CD4-positive, alpha-beta memory T cell (primary cell): ENCODE results near the gene CDCA5. TPM values are rescaled to one million over a fixed set of nuclear protein-coding genes. Genes with fewer than 3 reads are reported as not detected.

Source experiments
- CTCF ChIA-PET: fragments of 350-600 bp; sonication (Branson Sonifier 250); formaldehyde crosslinking; loops from one replicate; lab custom pipeline; 2021; ENCODE audit warnings: inconsistent platforms; ENCODE audit not compliant: partially characterized antibody; lab: Charles Lee
- POLR2A ChIA-PET: fragments of 350-600 bp; sonication (Branson Sonifier 250); formaldehyde crosslinking; loops from one replicate; lab custom pipeline; 2021; ENCODE audit not compliant: partially characterized antibody; lab: Charles Lee
- DNase-seq, 5 donors: peaks; one replicate each; pipeline versions ENCODE4 v3.0.0 to v3.0.0-alpha.2; 2020 to 2022; ENCODE audit warnings: mixed read lengths in 1 of 5
- H3K27ac ChIP-seq: one replicate; pipeline ENCODE4 v1.7.0; 2013; ENCODE audit warnings: low read depth, low read length
- H3K27me3 ChIP-seq: 2 replicates; pipeline ENCODE4 v1.7.0; 2013; ENCODE audit warnings: mild to moderate bottlenecking, low read length, moderate library complexity; ENCODE audit not compliant: insufficient read depth
- H3K36me3 ChIP-seq: 2 replicates; pipeline ENCODE4 v1.7.0; 2013; ENCODE audit warnings: mild to moderate bottlenecking, low read length, moderate library complexity; ENCODE audit not compliant: insufficient read depth
- H3K4me1 ChIP-seq: 2 replicates; pipeline ENCODE4 v1.7.0; 2013; ENCODE audit warnings: mild to moderate bottlenecking, low read length, moderate library complexity; ENCODE audit not compliant: insufficient read depth
- H3K4me3 ChIP-seq, 2 donors: one replicate each; pipeline ENCODE4 v1.7.0; 2013; ENCODE audit warnings: low read length in 2 of 2, mild to moderate bottlenecking in 1 of 2
- H3K9me3 ChIP-seq, 2 donors: one replicate each; pipeline ENCODE4 v1.7.0; 2013; ENCODE audit warnings: low read length in 2 of 2, control low read depth in 1 of 2; ENCODE audit not compliant: control insufficient read depth in 1 of 2
- H3K27ac Mint-ChIP-seq, 7 donors: one replicate each; pipeline ENCODE4 v1.8.0; 2020 to 2021; ENCODE audit warnings: mixed read lengths in 7 of 7, mild to moderate bottlenecking in 6 of 7, inconsistent platforms in 3 of 7, moderate library complexity in 3 of 7
- H3K27me3 Mint-ChIP-seq, 2 donors: one replicate each; pipeline ENCODE4 v1.8.0; 2020 to 2021; ENCODE audit warnings: mixed read lengths in 2 of 2
- H3K36me3 Mint-ChIP-seq, 2 donors: one replicate each; pipeline ENCODE4 v1.8.0; 2020 to 2021; ENCODE audit warnings: mixed read lengths in 2 of 2, inconsistent platforms in 1 of 2, mild to moderate bottlenecking in 1 of 2
- H3K4me1 Mint-ChIP-seq, 4 donors: one replicate each; pipeline ENCODE4 v1.8.0; 2020 to 2021; ENCODE audit warnings: mixed read lengths in 4 of 4, mild to moderate bottlenecking in 1 of 4
- H3K4me3 Mint-ChIP-seq, 8 donors: one replicate each; pipeline ENCODE4 v1.8.0; 2020 to 2021; ENCODE audit warnings: mixed read lengths in 8 of 8, mild to moderate bottlenecking in 7 of 8, moderate library complexity in 6 of 8, inconsistent platforms in 3 of 8
- H3K9me3 Mint-ChIP-seq, 8 donors: one replicate each; pipeline ENCODE4 v1.8.0; 2020 to 2021; ENCODE audit warnings: mixed read lengths in 8 of 8, mild to moderate bottlenecking in 5 of 8, inconsistent platforms in 3 of 8, moderate library complexity in 1 of 8
- intact Hi-C: fragments of 100-400 bp; cut with micrococcal nuclease; formaldehyde crosslinking; loops from one replicate; pipeline ENCODE4 v1.15.1; 2023
- microRNA-seq: library from miRNA; unstranded; fragments of <30 nt; microRNA quantifications from one replicate; pipeline ENCODE4 v1.2.0, GENCODE V29; 2021; ENCODE audit warnings: borderline replicate concordance, borderline number of aligned reads, borderline microRNAs expressed, mixed read lengths
- polyA plus RNA-seq, 2 donors: library from polyadenylated mRNA; unstranded; fragments of 300-500 nt; fragmentation: Illumina TruSeq; gene quantifications; one replicate each; pipeline ENCODE4 v1.2.3, GENCODE V29; 2021
- total RNA-seq, 2 experiments: library from RNA; stranded (reverse); gene quantifications; one replicate each; pipeline ENCODE4 v1.2.3, GENCODE V29; 2021

Gene CDCA5
- total and polyA plus RNA-seq, 4 experiments from 2014 or later = 0.41 to 0.64 (median 0.41) TPM; not detected in 1

- intact Hi-C loops = loop anchor here (1.0 to 2.0 kb wide), 3 partner anchors 26 to 70 kb away; partner anchors contain the start of genes ARL2, CDCA5, TM7SF2 and ZFPL1
- Histone ChIP-seq H3K4me1 (peaks cover 19% of the 10 kb centered on the region), H3K27me3 (no peaks in the 10 kb centered on the region), H3K4me3 (peak overlapping the region; percentile 61 to 64), H3K27ac (peak overlapping the region; percentile 61), H3K36me3 (peaks cover 12% of the 10 kb centered on the region), H3K9me3 (no peaks in the 10 kb centered on the region)
- H3K4me3 Mint-ChIP-seq = peak overlapping the region; percentile 92 to 97 (median 94)
- CTCF ChIA-PET = interaction anchor here (1.0 to 3.2 kb wide), 6 partner anchors 11 to 45 kb away, joined by 3 to 11 read pairs (median 4); partner anchors contain the start of gene ARL2
- POLR2A ChIA-PET = interaction anchor here (0.7 to 4.8 kb wide), 19 partner anchors 13 to 820 kb away, joined by 3 to 42 read pairs (median 7); partner anchors contain the start of genes ARL2, ATG2A, CDCA5 and EHD1
- H3K36me3 Mint-ChIP-seq = peaks cover 2 to 13% of the 10 kb centered on the region in 2 donors
- H3K9me3 Mint-ChIP-seq = no peaks in the 10 kb centered on the region
- H3K27me3 Mint-ChIP-seq = no peaks in the 10 kb centered on the region
- peaks cover 5 to 24% (median 14%) of the 10 kb centered on the region in 4 donors for H3K4me1 Mint-ChIP-seq
- H3K27ac Mint-ChIP-seq = peak overlapping the region; percentile 87 to 97 (median 95)
- no peak for DNase-seq
These were observed 43.4 kb downstream of the CDCA5 start for GRCh38 chr11:65040520-65040846.

- ChIA-PET CTCF (no interaction called here), POLR2A (interaction anchor here (0.6 to 4.8 kb wide), 3 partner anchors 10 to 108 kb away, joined by 3 to 42 read pairs (median 6); partner anchors contain the start of genes ARL2 and SNX15)
- no peak overlapping the region for H3K27ac Mint-ChIP-seq
- Histone ChIP-seq H3K27me3 (no peaks in the 10 kb centered on the region), H3K4me1 (peaks cover 13% of the 10 kb centered on the region), H3K4me3 (no peak overlapping the region), H3K27ac (no peak overlapping the region), H3K36me3 (peaks cover 26% of the 10 kb centered on the region), H3K9me3 (no peaks in the 10 kb centered on the region)
- no peaks in the 10 kb centered on the region for H3K27me3 Mint-ChIP-seq
- H3K9me3 Mint-ChIP-seq = no peaks in the 10 kb centered on the region
- intact Hi-C loops = no loop called here
- no peak for DNase-seq
- peaks cover 2 to 21% of the 10 kb centered on the region in 2 donors for H3K36me3 Mint-ChIP-seq
- H3K4me1 Mint-ChIP-seq = peaks cover 2 to 11% (median 6%) of the 10 kb centered on the region in 4 donors
- no peak overlapping the region for H3K4me3 Mint-ChIP-seq
These were observed 46.9 kb downstream of the CDCA5 start for GRCh38 chr11:65036931-65037330.

- Mint-ChIP-seq H3K4me3 (no peak overlapping the region), H3K4me1 (peaks cover 0 to 3% (median 1%) of the 10 kb centered on the region in 4 donors), H3K27me3 (no peaks in the 10 kb centered on the region), H3K36me3 (peaks cover 2 to 21% of the 10 kb centered on the region in 2 donors), H3K9me3 (no peaks in the 10 kb centered on the region), H3K27ac (no peak overlapping the region)
- intact Hi-C loops = no loop called here
- no peak for DNase-seq
- Histone ChIP-seq H3K36me3 (peaks cover 30% of the 10 kb centered on the region), H3K9me3 (no peaks in the 10 kb centered on the region), H3K27ac (no peak overlapping the region), H3K4me3 (no peak overlapping the region), H3K27me3 (no peaks in the 10 kb centered on the region), H3K4me1 (peaks cover 8% of the 10 kb centered on the region)
- ChIA-PET CTCF (interaction anchor here (1.2 kb wide), 1 partner anchor 10 kb away, joined by 3 read pairs; no protein-coding TSS in a partner anchor), POLR2A (interaction anchor here (1.0 kb wide), 1 partner anchor 13 kb away, joined by 3 read pairs; no protein-coding TSS in a partner anchor)
These were observed 48.3 kb downstream of the CDCA5 start for GRCh38 chr11:65035579-65035978.

- Mint-ChIP-seq H3K36me3 (peaks cover 2 to 20% of the 10 kb centered on the region in 2 donors), H3K4me3 (no peak overlapping the region)
These were observed 49.4 kb downstream of the CDCA5 start for GRCh38 chr11:65034423-65034822.

GRCh38 chr11:65032216-65032615 lies 51.6 kb downstream of the CDCA5 start:
- POLR2A ChIA-PET = no interaction called here
- CTCF ChIA-PET = interaction anchor here (1.3 to 10.2 kb wide), 2 partner anchors 18 to 87 kb away, joined by 3 to 65 read pairs; partner anchors contain the start of gene ARL2
- Histone ChIP-seq H3K4me3 (no peak overlapping the region), H3K4me1 (peaks cover 13% of the 10 kb centered on the region), H3K36me3 (peaks cover 30% of the 10 kb centered on the region), H3K27me3 (no peaks in the 10 kb centered on the region), H3K9me3 (no peaks in the 10 kb centered on the region), H3K27ac (no peak overlapping the region)
- peaks cover 0 to 19% of the 10 kb centered on the region in 2 donors for H3K36me3 Mint-ChIP-seq
- H3K27me3 Mint-ChIP-seq = no peaks in the 10 kb centered on the region
- H3K4me3 Mint-ChIP-seq = no peak overlapping the region
- H3K4me1 Mint-ChIP-seq = peaks cover 5 to 20% (median 12%) of the 10 kb centered on the region in 4 donors
- H3K27ac Mint-ChIP-seq = no peak overlapping the region
- intact Hi-C loops = no loop called here
- DNase-seq = no peak
- H3K9me3 Mint-ChIP-seq = no peaks in the 10 kb centered on the region

More at GRCh38 chr11:65034423-65034822, 49.4 kb downstream of the CDCA5 start:
- no peaks in the 10 kb centered on the region for H3K4me1 Mint-ChIP-seq
- no peak overlapping the region for H3K27ac Mint-ChIP-seq
- H3K27me3 Mint-ChIP-seq = no peaks in the 10 kb centered on the region
- H3K4me1 ChIP-seq = no peaks in the 10 kb centered on the region
- ChIA-PET POLR2A (interaction anchor here (1.0 kb wide), 1 partner anchor 62 kb away, joined by 3 read pairs; the partner anchor contains the start of gene VPS51), CTCF (no interaction called here)
- no peak for DNase-seq
- peaks cover 30% of the 10 kb centered on the region for H3K36me3 ChIP-seq
- no peaks in the 10 kb centered on the region for H3K9me3 ChIP-seq
- no peak overlapping the region for H3K27ac ChIP-seq
- intact Hi-C loops = no loop called here
- no peaks in the 10 kb centered on the region for H3K9me3 Mint-ChIP-seq
- no peak overlapping the region for H3K4me3 ChIP-seq
- no peaks in the 10 kb centered on the region for H3K27me3 ChIP-seq

Small RNAs within 50 kb of the gene (microRNA-seq; reads per million reads assigned to microRNA genes)
- gene MIR6751 = not detected

Other genes with a start within 250 kb of the CDCA5 start
- 1 to 10 TPM; 6.2 to 9.0 TPM for gene CDC42BPG, start 239.4 kb downstream of the CDCA5 start, total RNA-seq
- under 1 TPM in 1 of 2 donors, not detected in 1; 0.62 TPM for gene CDC42BPG, start 239.4 kb downstream of the CDCA5 start, polyA plus RNA-seq
- 100 to 1,000 TPM; 268 to 279 TPM for gene EHD1, start 205.4 kb downstream of the CDCA5 start, total RNA-seq
- gene EHD1, start 205.4 kb downstream of the CDCA5 start, polyA plus RNA-seq = 100 to 1,000 TPM; 125 to 200 TPM
- 10 to 100 TPM; 45.7 to 47.3 TPM for gene ATG2A, start 166.8 kb downstream of the CDCA5 start, total RNA-seq
- gene ATG2A, start 166.8 kb downstream of the CDCA5 start, polyA plus RNA-seq = 1 to 10 TPM; 4.1 to 6.3 TPM
- 10 to 100 TPM; 14.0 to 15.8 TPM for gene PPP2R5B, start 159.4 kb downstream of the CDCA5 start, total RNA-seq
- 1 to 10 TPM; 5.6 to 8.8 TPM for gene PPP2R5B, start 159.4 kb downstream of the CDCA5 start, polyA plus RNA-seq
- under 1 TPM in 1 of 2 experiments, not detected in 1; 0.47 TPM for gene GPHA2, start 148.1 kb downstream of the CDCA5 start, total RNA-seq
- gene GPHA2, start 148.1 kb downstream of the CDCA5 start, polyA plus RNA-seq = not detected
- gene MAJIN, start 111.9 kb downstream of the CDCA5 start, total RNA-seq = under 1 TPM; 0.44 to 0.91 TPM
- gene MAJIN, start 111.9 kb downstream of the CDCA5 start, polyA plus RNA-seq = not detected
- under 1 TPM in 1 of 2 experiments, not detected in 1; 0.17 TPM for gene BATF2, start 87.1 kb downstream of the CDCA5 start, total RNA-seq
- gene BATF2, start 87.1 kb downstream of the CDCA5 start, polyA plus RNA-seq = not detected
- gene ARL2, start 69.9 kb downstream of the CDCA5 start, total RNA-seq = 10 to 100 TPM; 30.6 to 32.3 TPM
- 100 to 1,000 TPM in 1 of 2 donors, 10 to 100 TPM in 1; 83.5 to 114 TPM for gene ARL2, start 69.9 kb downstream of the CDCA5 start, polyA plus RNA-seq
- 10 to 100 TPM; 24.5 to 26.7 TPM for gene SNX15, start 56.6 kb downstream of the CDCA5 start, total RNA-seq
- gene SNX15, start 56.6 kb downstream of the CDCA5 start, polyA plus RNA-seq = 10 to 100 TPM; 19.8 to 23.2 TPM
- gene SAC3D1, start 42.8 kb downstream of the CDCA5 start, total RNA-seq = 10 to 100 TPM in 1 of 2 experiments, 1 to 10 TPM in 1; 9.4 to 10.5 TPM
- 10 to 100 TPM in 1 of 2 donors, 1 to 10 TPM in 1; 6.8 to 10.6 TPM for gene SAC3D1, start 42.8 kb downstream of the CDCA5 start, polyA plus RNA-seq
- 10 to 100 TPM; 22.4 to 23.4 TPM for gene NAALADL1, start 25.5 kb downstream of the CDCA5 start, total RNA-seq
- gene NAALADL1, start 25.5 kb downstream of the CDCA5 start, polyA plus RNA-seq = 10 to 100 TPM; 16.6 to 27.0 TPM
- gene ZFPL1, start 182 bp upstream of the CDCA5 start, total RNA-seq = 10 to 100 TPM; 48.6 to 51.9 TPM
- gene ZFPL1, start 182 bp upstream of the CDCA5 start, polyA plus RNA-seq = 10 to 100 TPM; 28.7 to 31.0 TPM
- 100 to 1,000 TPM; 221 to 226 TPM for gene VPS51, start 12.2 kb upstream of the CDCA5 start, total RNA-seq
- gene VPS51, start 12.2 kb upstream of the CDCA5 start, polyA plus RNA-seq = 100 to 1,000 TPM in 1 of 2 donors, 10 to 100 TPM in 1; 87.0 to 113 TPM
- gene TM7SF2, start 27.8 kb upstream of the CDCA5 start, total RNA-seq = 10 to 100 TPM; 22.4 to 27.2 TPM
- 10 to 100 TPM in 1 of 2 donors, 1 to 10 TPM in 1; 9.1 to 12.1 TPM for gene TM7SF2, start 27.8 kb upstream of the CDCA5 start, polyA plus RNA-seq
- 10 to 100 TPM; 15.9 to 16.5 TPM for gene ZNHIT2, start 33.7 kb upstream of the CDCA5 start, total RNA-seq
- gene ZNHIT2, start 33.7 kb upstream of the CDCA5 start, polyA plus RNA-seq = 10 to 100 TPM; 13.1 to 22.5 TPM
- 1,000 to 10,000 TPM; 1,571 to 1,690 TPM for gene FAU, start 38.1 kb upstream of the CDCA5 start, total RNA-seq
- 1,000 to 10,000 TPM in 1 of 2 donors, 100 to 1,000 TPM in 1; 913 to 1,018 TPM for gene FAU, start 38.1 kb upstream of the CDCA5 start, polyA plus RNA-seq
- 10 to 100 TPM; 59.6 to 60.6 TPM for gene MRPL49, start 38.3 kb upstream of the CDCA5 start, total RNA-seq
- gene MRPL49, start 38.3 kb upstream of the CDCA5 start, polyA plus RNA-seq = 100 to 1,000 TPM in 1 of 2 donors, 10 to 100 TPM in 1; 81.1 to 118 TPM
- 10 to 100 TPM; 74.0 to 76.5 TPM for gene SYVN1, start 50.5 kb upstream of the CDCA5 start, total RNA-seq
- 10 to 100 TPM in 1 of 2 donors, 1 to 10 TPM in 1; 2.8 to 17.0 TPM for gene SYVN1, start 50.5 kb upstream of the CDCA5 start, polyA plus RNA-seq
- not detected for gene SPDYC, start 86.2 kb upstream of the CDCA5 start, total RNA-seq
- not detected for gene SPDYC, start 86.2 kb upstream of the CDCA5 start, polyA plus RNA-seq
- 100 to 1,000 TPM; 135 to 141 TPM for gene CAPN1, start 97.9 kb upstream of the CDCA5 start, total RNA-seq
- gene CAPN1, start 97.9 kb upstream of the CDCA5 start, polyA plus RNA-seq = 100 to 1,000 TPM; 115 to 127 TPM
- 10 to 100 TPM; 26.4 to 27.3 TPM for gene POLA2, start 177.9 kb upstream of the CDCA5 start, total RNA-seq
- 10 to 100 TPM in 1 of 2 donors, 1 to 10 TPM in 1; 7.8 to 13.7 TPM for gene POLA2, start 177.9 kb upstream of the CDCA5 start, polyA plus RNA-seq
- under 1 TPM; 0.55 to 0.67 TPM for gene CDC42EP2, start 230.8 kb upstream of the CDCA5 start, total RNA-seq
- not detected for gene CDC42EP2, start 230.8 kb upstream of the CDCA5 start, polyA plus RNA-seq
- gene DPF2, start 249.8 kb upstream of the CDCA5 start, total RNA-seq = 100 to 1,000 TPM; 101 to 102 TPM
- gene DPF2, start 249.8 kb upstream of the CDCA5 start, polyA plus RNA-seq = 10 to 100 TPM; 65.1 to 67.8 TPM